ENCODE measurements around the gene LBHD1. TPM values are rescaled to one million over a fixed set of nuclear protein-coding genes. Genes with fewer than 3 reads are reported as not detected.

The LBHD1 gene
- total RNA-seq, 2 experiments from 2014 or later, result 9.3 to 22.3 TPM

DNA sequence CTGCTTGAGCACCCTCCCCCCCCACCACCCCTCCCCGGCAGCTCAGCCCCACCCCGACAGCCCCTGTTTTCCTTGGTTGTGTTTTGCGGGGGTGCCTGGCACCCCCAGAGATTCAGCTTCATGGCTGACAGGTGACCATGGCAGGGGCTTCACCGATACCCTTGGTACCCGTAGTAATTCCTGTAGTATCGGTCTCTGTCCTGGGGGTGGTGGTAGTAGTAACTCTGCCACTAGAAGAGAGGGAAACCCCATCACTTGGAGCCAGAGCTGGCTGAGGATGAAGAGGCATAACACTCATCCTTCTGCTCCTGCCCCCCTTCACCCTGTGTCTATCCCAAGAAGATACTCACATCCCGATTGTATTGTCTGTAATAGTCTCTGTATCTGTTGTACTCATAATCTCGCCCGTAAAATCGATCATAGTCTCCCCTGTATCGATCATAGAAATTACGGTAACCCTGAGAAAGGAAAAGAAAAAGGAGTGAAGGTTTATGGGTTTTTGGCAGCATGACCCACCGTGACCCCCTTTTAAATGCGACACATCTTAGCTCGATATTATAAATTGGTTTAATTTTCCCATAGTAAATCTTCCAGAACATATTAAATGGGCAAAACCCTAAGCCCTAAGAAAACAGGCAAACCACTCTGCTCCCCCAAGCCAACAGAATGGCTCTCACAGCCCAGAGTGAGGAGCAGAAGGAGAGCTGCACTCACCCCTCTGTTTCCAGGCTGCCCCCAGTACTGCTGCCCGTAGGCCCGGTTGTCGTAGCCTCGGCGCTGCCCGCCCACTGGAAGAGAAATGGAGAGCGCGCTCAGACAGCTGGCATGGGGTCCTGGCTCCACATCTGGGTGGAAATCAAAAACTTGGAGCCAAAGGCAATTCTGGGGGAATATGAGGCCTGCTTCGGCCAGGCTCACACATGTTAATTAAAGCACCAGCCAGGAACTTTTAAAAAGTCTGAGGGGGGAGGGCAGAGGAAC, 43.4 kb upstream of the LBHD1 start:
- peaks cover 99% of the 10 kb centered on the region for H3K36me3 ChIP-seq (ENCODE audit: insufficient read depth, low read length)
- no peak overlapping the region for H3K4me2 ChIP-seq (ENCODE audit: low read length)
- peaks cover 10% of the 10 kb centered on the region; the same call in 1 of the 2 replicates for H3K79me2 ChIP-seq (ENCODE audit: insufficient read depth, low read depth, low read length)
- CTCF ChIA-PET (ENCODE audit: unreplicated experiment), result no interaction called here
- H4K20me1 ChIP-seq (ENCODE audit: insufficient read depth, low read length), result no peaks in the 10 kb centered on the region
- POLR2A ChIA-PET, result interaction anchor here (0.9 to 1.2 kb wide), 3 partner anchors 12 to 39 kb away, joined by 3 to 6 read pairs (median 4); partner anchors contain the start of genes HNRNPUL2 and ZBTB3
- no peak for DNase-seq (ENCODE audit: low spot score)
- no peak overlapping the region for H2AFZ ChIP-seq (ENCODE audit: low read length)
- H3K4me1 ChIP-seq (ENCODE audit: insufficient read depth, low read length, poor library complexity, severe bottlenecking), result peaks cover 12% of the 10 kb centered on the region
- H3K4me3 ChIP-seq (ENCODE audit: low read depth, low read length, poor library complexity, severe bottlenecking), result no peak overlapping the region
- no peak for TF ChIP-seq EZH2phosphoT487 (IDR thresholded peaks at IDR 0.05; ENCODE audit: borderline replicate concordance, low read depth, low read length)
- TF ChIP-seq, protein P1, sequence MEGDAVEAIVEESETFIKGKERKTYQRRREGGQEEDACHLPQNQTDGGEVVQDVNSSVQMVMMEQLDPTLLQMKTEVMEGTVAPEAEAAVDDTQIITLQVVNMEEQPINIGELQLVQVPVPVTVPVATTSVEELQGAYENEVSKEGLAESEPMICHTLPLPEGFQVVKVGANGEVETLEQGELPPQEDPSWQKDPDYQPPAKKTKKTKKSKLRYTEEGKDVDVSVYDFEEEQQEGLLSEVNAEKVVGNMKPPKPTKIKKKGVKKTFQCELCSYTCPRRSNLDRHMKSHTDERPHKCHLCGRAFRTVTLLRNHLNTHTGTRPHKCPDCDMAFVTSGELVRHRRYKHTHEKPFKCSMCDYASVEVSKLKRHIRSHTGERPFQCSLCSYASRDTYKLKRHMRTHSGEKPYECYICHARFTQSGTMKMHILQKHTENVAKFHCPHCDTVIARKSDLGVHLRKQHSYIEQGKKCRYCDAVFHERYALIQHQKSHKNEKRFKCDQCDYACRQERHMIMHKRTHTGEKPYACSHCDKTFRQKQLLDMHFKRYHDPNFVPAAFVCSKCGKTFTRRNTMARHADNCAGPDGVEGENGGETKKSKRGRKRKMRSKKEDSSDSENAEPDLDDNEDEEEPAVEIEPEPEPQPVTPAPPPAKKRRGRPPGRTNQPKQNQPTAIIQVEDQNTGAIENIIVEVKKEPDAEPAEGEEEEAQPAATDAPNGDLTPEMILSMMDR (conservative IDR thresholded peaks at IDR 0.05; ENCODE audit: low read length), result peak; percentile 19; the same call in 1 of the 2 replicates
- no TSS peak for BruUV-seq (replicated peaks)
- no peaks in the 10 kb centered on the region for H3K9me3 ChIP-seq (ENCODE audit: low read length)
- no peaks in the 10 kb centered on the region for H3K9me2 ChIP-seq (ENCODE audit: insufficient read depth, low read length)
- intact Hi-C loops (cut with micrococcal nuclease; ENCODE audit: unreplicated experiment), result no loop called here
- H3K27ac ChIP-seq (ENCODE audit: low read depth, low read length, poor library complexity, severe bottlenecking), result no peak overlapping the region

DNA sequence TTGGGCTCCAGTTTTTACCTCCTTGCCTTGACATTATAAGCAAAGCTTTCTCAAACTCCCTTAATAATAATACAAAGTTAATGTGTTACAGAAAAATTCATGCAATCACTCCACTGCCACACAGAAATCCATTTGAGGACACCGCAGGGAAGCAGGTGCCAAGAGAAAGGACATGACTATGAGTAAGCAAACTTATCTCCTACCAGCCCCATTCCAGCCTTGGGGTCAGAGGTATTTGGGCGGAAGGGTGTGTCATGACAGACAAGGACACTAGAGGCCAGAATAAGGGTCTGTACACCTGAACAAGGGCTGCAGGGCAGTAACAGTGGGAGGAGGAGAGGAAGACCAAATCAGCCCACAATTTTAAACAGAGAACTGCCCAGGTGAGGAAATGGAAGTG, 41.3 kb upstream of the LBHD1 start:
- Histone ChIP-seq H2AFZ (ENCODE audit: low read length) (no peak overlapping the region), H3K79me2 (ENCODE audit: insufficient read depth, low read depth, low read length) (peaks cover 10% of the 10 kb centered on the region; the same call in 1 of the 2 replicates), H3K9me2 (ENCODE audit: insufficient read depth, low read length) (no peaks in the 10 kb centered on the region), H3K9me3 (ENCODE audit: low read length) (no peaks in the 10 kb centered on the region), H3K36me3 (ENCODE audit: insufficient read depth, low read length) (peaks cover 99% of the 10 kb centered on the region), H3K4me2 (ENCODE audit: low read length) (no peak overlapping the region), H3K4me1 (ENCODE audit: insufficient read depth, low read length, poor library complexity, severe bottlenecking) (peaks cover 30% of the 10 kb centered on the region), H4K20me1 (ENCODE audit: insufficient read depth, low read length) (no peaks in the 10 kb centered on the region), H3K4me3 (ENCODE audit: low read depth, low read length, poor library complexity, severe bottlenecking) (no peak overlapping the region), H3K27ac (ENCODE audit: low read depth, low read length, poor library complexity, severe bottlenecking) (peak overlapping the region; percentile 31)
- TF ChIP-seq EZH2phosphoT487 (IDR thresholded peaks at IDR 0.05; ENCODE audit: borderline replicate concordance, low read depth, low read length), result no peak
- TF ChIP-seq, protein P1 (conservative IDR thresholded peaks at IDR 0.05; ENCODE audit: low read length), result no peak
- BruUV-seq (replicated peaks), result no TSS peak
- intact Hi-C loops (cut with micrococcal nuclease; ENCODE audit: unreplicated experiment), result no loop called here
- ChIA-PET POLR2A (no interaction called here), CTCF (ENCODE audit: unreplicated experiment) (no interaction called here)
- no peak for DNase-seq (ENCODE audit: low spot score)

DNA sequence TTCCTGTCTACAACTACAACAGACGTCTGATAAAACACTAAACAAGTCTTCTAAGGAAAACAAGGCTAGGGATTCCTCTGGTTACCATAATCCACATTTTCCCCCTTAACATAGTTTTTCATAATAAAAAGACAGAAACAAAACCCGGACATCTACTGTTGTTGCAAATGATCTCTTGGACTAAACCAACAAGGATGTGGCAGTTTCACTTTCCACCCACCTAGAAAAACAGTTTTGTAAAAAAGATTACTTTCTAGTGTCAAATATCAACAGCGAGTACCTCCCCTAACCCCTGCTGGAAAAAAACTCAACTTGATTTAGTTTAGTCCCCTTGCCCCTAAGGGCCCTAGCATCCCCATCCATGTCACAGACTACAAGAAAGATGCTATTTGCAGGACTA, 40.8 kb upstream of the LBHD1 start:
- H3K9me3 ChIP-seq (ENCODE audit: low read length), result no peaks in the 10 kb centered on the region
- TF ChIP-seq EZH2phosphoT487 (IDR thresholded peaks at IDR 0.05; ENCODE audit: borderline replicate concordance, low read depth, low read length), result no peak
- TF ChIP-seq, protein P1 (conservative IDR thresholded peaks at IDR 0.05; ENCODE audit: low read length), result no peak
- no peaks in the 10 kb centered on the region for H3K9me2 ChIP-seq (ENCODE audit: insufficient read depth, low read length)
- peaks cover 35% of the 10 kb centered on the region for H3K4me1 ChIP-seq (ENCODE audit: insufficient read depth, low read length, poor library complexity, severe bottlenecking)
- BruUV-seq (replicated peaks), result TSS peak; percentile 66
- H3K4me2 ChIP-seq (ENCODE audit: low read length), result no peak overlapping the region
- H3K4me3 ChIP-seq (ENCODE audit: low read depth, low read length, poor library complexity, severe bottlenecking), result no peak overlapping the region
- DNase-seq (ENCODE audit: low spot score), result no peak
- POLR2A ChIA-PET, result interaction anchor here (0.9 kb wide), 1 partner anchor 44 kb away, joined by 4 read pairs; no protein-coding TSS in a partner anchor
- CTCF ChIA-PET (ENCODE audit: unreplicated experiment), result no interaction called here
- no peak overlapping the region for H2AFZ ChIP-seq (ENCODE audit: low read length)
- peaks cover 7% of the 10 kb centered on the region; the same call in 1 of the 2 replicates for H3K79me2 ChIP-seq (ENCODE audit: insufficient read depth, low read depth, low read length)
- intact Hi-C loops (cut with micrococcal nuclease; ENCODE audit: unreplicated experiment), result no loop called here
- no peaks in the 10 kb centered on the region for H4K20me1 ChIP-seq (ENCODE audit: insufficient read depth, low read length)
- H3K27ac ChIP-seq (ENCODE audit: low read depth, low read length, poor library complexity, severe bottlenecking), result peak overlapping the region; percentile 31
- peaks cover 99% of the 10 kb centered on the region for H3K36me3 ChIP-seq (ENCODE audit: insufficient read depth, low read length)
